CD8-positive, alpha-beta memory T cell (primary cell): ENCODE measurements around the gene TRANK1. TPM values are rescaled to one million over a fixed set of nuclear protein-coding genes. Genes with fewer than 3 reads are reported as not detected.

Experiments
- CTCF ChIA-PET: fragments of 350-600 bp; sonication (Branson Sonifier 250); formaldehyde crosslinking; loops from one replicate; lab custom pipeline; 2021; ENCODE audit warnings: antibody characterized with exemption; lab: Charles Lee
- POLR2A ChIA-PET: fragments of 350-600 bp; sonication (Branson Sonifier 250); formaldehyde crosslinking; loops from one replicate; lab custom pipeline; 2021; ENCODE audit warnings: antibody characterized with exemption; lab: Charles Lee
- DNase-seq, 5 donors: peaks; one replicate each; pipeline versions ENCODE4 v3.0.0 to v3.0.0-alpha.2; 2020 to 2022; ENCODE audit warnings: mixed read lengths in 1 of 5
- H3K27ac ChIP-seq: one replicate; pipeline ENCODE4 v1.7.0; 2013; ENCODE audit warnings: low read depth, mild to moderate bottlenecking, low read length, moderate library complexity
- H3K27me3 ChIP-seq: 2 replicates; pipeline ENCODE4 v1.7.0; 2013; ENCODE audit warnings: low read length, mild to moderate bottlenecking; ENCODE audit not compliant: insufficient read depth, poor library complexity, severe bottlenecking
- H3K36me3 ChIP-seq: 2 replicates; pipeline ENCODE4 v1.7.0; 2013; ENCODE audit warnings: mild to moderate bottlenecking, low read length, moderate library complexity; ENCODE audit not compliant: insufficient read depth
- H3K4me1 ChIP-seq: 2 replicates; pipeline ENCODE4 v1.7.0; 2013; ENCODE audit warnings: mild to moderate bottlenecking, low read length, moderate library complexity; ENCODE audit not compliant: insufficient read depth
- H3K4me3 ChIP-seq: 2 replicates; pipeline ENCODE4 v1.7.0; 2013; ENCODE audit warnings: mild to moderate bottlenecking, low read length
- H3K9me3 ChIP-seq: 2 replicates; pipeline ENCODE4 v1.7.0; 2013; ENCODE audit warnings: mild to moderate bottlenecking, low read length
- H3K27ac Mint-ChIP-seq, 8 donors: one replicate each; pipeline ENCODE4 v1.8.0; 2020 to 2021; ENCODE audit warnings: mixed read lengths in 8 of 8, mild to moderate bottlenecking in 6 of 8, inconsistent platforms in 3 of 8, moderate library complexity in 3 of 8
- H3K27me3 Mint-ChIP-seq, 2 donors: one replicate each; pipeline ENCODE4 v1.8.0; 2020 to 2021; ENCODE audit warnings: mixed read lengths in 2 of 2, mild to moderate bottlenecking in 1 of 2, moderate library complexity in 1 of 2
- H3K36me3 Mint-ChIP-seq, 3 donors: one replicate each; pipeline ENCODE4 v1.8.0; 2020 to 2021; ENCODE audit warnings: mixed read lengths in 3 of 3, inconsistent platforms in 1 of 3, mild to moderate bottlenecking in 1 of 3
- H3K4me1 Mint-ChIP-seq, 3 donors: one replicate each; pipeline ENCODE4 v1.8.0; 2020 to 2021; ENCODE audit warnings: mixed read lengths in 3 of 3, inconsistent platforms in 1 of 3, mild to moderate bottlenecking in 1 of 3
- H3K4me3 Mint-ChIP-seq, 7 donors: one replicate each; pipeline ENCODE4 v1.8.0; 2020 to 2021; ENCODE audit warnings: mixed read lengths in 7 of 7, mild to moderate bottlenecking in 6 of 7, moderate library complexity in 4 of 7, inconsistent platforms in 2 of 7
- H3K9me3 Mint-ChIP-seq, 5 donors: one replicate each; pipeline ENCODE4 v1.8.0; 2020 to 2022; ENCODE audit warnings: mixed read lengths in 5 of 5, mild to moderate bottlenecking in 3 of 5, moderate library complexity in 2 of 5, inconsistent platforms in 1 of 5
- polyA plus RNA-seq: library from polyadenylated mRNA; unstranded; fragments of 300-500 nt; fragmentation: Illumina TruSeq; gene quantifications from one replicate; pipeline ENCODE4 v1.2.3, GENCODE V29; 2021
- total RNA-seq, 2 experiments: library from RNA; stranded (reverse); gene quantifications; one replicate each; pipeline ENCODE4 v1.2.3, GENCODE V29; 2021

Gene TRANK1
- total and polyA plus RNA-seq, 3 experiments from 2014 or later = 12.7 to 33.2 (median 16.2) TPM

- Mint-ChIP-seq H3K27me3 (peaks cover 4 to 20% of the 10 kb centered on the region in 2 donors), H3K27ac (peak overlapping the region in 1 of 8 donors; percentile 6), H3K9me3 (no peaks in the 10 kb centered on the region), H3K36me3 (no peaks in the 10 kb centered on the region), H3K4me1 (no peaks in the 10 kb centered on the region), H3K4me3 (no peak overlapping the region)
- DNase-seq = no peak
- Histone ChIP-seq H3K27me3 (no peaks in the 10 kb centered on the region), H3K36me3 (no peaks in the 10 kb centered on the region), H3K4me3 (no peak overlapping the region), H3K27ac (no peak overlapping the region), H3K4me1 (no peaks in the 10 kb centered on the region), H3K9me3 (no peaks in the 10 kb centered on the region)
- ChIA-PET CTCF (no interaction called here), POLR2A (no interaction called here)
Measured at GRCh38 chr3:36790765-36791164, 154.1 kb downstream of the TRANK1 start.

DNA sequence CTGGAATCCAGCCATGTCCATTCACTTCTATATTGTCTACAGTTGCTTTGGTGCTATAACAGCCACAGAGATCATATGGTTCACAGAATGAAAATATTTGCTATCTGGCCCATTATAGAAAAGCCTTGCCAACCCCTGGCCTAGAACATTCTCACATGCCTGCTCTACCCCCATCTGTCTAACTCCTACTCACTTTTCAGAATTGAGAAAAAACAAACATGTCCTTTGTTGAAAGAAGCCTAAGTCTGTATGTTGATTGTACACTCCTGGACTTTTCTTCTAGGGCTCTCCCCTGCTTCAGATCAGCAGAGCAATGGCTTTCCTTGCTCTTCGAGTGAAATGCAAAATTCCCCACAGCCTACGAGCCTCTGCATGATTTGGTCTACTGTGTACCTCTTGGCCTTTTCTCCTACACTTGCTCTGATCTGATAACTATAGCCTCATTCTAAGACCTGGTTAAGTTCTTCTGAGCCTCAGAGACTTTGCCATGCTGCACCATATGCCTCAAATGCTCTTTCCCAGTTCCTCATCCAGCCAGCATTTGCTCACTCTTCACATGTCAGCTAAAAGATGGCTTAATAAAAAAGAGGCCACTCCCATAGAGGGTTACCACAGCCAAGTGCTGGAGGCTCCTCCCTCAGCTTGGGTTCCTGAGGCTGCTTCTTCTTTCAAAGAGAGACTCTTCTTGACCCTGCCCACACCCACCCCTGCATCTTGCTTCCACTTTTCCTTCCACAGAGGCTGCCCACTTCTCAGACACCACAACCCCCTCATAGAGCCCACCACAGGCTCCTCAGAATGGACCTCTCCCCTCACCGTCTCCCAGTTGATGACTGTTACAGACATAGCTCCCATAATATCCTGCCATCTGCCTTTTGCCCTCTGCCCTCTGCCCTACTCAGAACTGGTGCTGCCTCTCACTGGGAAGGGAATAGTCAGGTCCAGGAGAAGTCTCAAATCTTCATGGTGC lies 157.6 kb downstream of the TRANK1 start:
- Histone ChIP-seq H3K9me3 (no peaks in the 10 kb centered on the region), H3K4me3 (no peak overlapping the region), H3K4me1 (no peaks in the 10 kb centered on the region), H3K27ac (no peak overlapping the region), H3K36me3 (no peaks in the 10 kb centered on the region), H3K27me3 (no peaks in the 10 kb centered on the region)
- CTCF ChIA-PET = no interaction called here
- Mint-ChIP-seq H3K27ac (peak overlapping the region in 1 of 8 donors; percentile 78), H3K9me3 (no peaks in the 10 kb centered on the region), H3K27me3 (peaks cover 2 to 28% of the 10 kb centered on the region in 2 donors), H3K4me3 (no peak overlapping the region), H3K4me1 (no peaks in the 10 kb centered on the region), H3K36me3 (no peaks in the 10 kb centered on the region)
- POLR2A ChIA-PET = no interaction called here
- no peak for DNase-seq

DNA sequence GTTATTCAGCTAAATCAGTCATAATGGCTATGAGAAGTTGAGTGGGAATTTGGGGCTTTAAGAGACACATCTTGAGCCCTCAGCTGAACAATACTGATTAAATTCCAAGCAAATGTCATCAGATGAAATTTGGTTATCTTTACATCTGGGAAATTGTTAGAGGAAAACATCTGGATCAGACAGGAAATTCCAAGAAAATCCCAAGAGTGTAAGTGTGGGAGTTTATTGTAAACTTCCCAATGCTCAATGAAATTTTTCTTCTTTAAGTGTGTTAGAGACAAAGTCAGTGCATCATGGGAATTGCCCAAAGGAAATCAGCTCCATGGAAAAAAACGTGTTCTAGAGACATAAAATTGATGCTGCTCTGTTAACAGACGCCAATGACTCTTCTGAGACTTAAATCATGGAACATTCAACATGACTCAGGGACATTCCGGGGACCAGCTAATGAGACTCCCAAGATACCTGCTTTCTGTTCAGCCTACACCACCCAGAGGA lies 160.7 kb downstream of the TRANK1 start:
- ChIA-PET CTCF (no interaction called here), POLR2A (no interaction called here)
- H3K27me3 ChIP-seq = no peaks in the 10 kb centered on the region
- no peaks in the 10 kb centered on the region for H3K36me3 ChIP-seq
- H3K4me3 ChIP-seq = no peak overlapping the region
- peaks cover 5 to 9% of the 10 kb centered on the region in 2 donors for H3K27me3 Mint-ChIP-seq
- H3K27ac Mint-ChIP-seq = no peak overlapping the region
- H3K4me1 Mint-ChIP-seq = no peaks in the 10 kb centered on the region
- H3K27ac ChIP-seq = no peak overlapping the region
- no peaks in the 10 kb centered on the region for H3K9me3 ChIP-seq
- H3K36me3 Mint-ChIP-seq = peaks cover 0 to 2% (median 0%) of the 10 kb centered on the region in 3 donors
- DNase-seq = no peak
- H3K4me3 Mint-ChIP-seq = no peak overlapping the region
- no peaks in the 10 kb centered on the region for H3K4me1 ChIP-seq
- H3K9me3 Mint-ChIP-seq = peaks cover 0 to 3% (median 0%) of the 10 kb centered on the region in 5 donors

DNA sequence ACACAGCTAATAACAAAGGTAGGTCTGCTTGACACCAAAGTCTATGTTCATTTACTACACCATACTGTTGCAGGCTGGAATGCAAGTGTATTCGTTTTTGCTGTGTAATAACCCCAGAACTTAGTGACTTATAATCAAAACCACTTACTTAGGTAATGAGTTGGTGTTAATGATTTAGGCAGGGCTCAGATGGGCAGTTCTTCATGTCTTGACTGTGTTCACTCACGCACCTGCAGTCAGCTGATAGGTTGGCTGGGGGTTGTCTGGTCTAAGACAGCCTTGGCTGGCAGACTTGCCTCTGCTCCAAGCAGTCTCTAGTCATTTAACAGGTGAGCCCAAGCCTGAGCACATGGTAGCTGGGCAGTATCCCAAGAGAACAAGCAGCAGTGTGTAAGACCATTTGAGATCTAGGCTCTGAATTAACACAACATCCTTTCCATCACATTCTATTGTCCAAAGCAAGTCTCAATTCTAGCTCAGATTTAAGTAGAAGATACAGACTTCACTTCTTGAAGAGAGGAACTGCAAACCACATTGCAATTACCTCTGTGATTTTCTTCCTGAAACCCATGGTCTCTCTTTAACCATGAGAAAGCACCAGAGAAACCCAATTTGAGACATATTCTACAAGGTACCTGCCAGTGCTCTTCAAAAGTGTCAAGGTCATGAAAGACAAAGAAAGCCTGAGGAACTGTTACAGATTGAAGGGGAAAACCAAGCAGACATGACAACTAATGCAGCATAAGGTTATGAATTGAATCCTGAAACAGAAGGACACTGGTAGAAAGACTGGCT lies 167.2 kb downstream of the TRANK1 start:
- no peak overlapping the region for H3K4me3 ChIP-seq
- ChIA-PET POLR2A (no interaction called here), CTCF (no interaction called here)
- H3K9me3 Mint-ChIP-seq = peaks cover 0 to 3% (median 0%) of the 10 kb centered on the region in 5 donors
- H3K36me3 ChIP-seq = no peaks in the 10 kb centered on the region
- peaks cover 0 to 2% (median 0%) of the 10 kb centered on the region in 3 donors for H3K36me3 Mint-ChIP-seq
- no peaks in the 10 kb centered on the region for H3K9me3 ChIP-seq
- H3K27ac Mint-ChIP-seq = no peak overlapping the region
- H3K27me3 ChIP-seq = no peaks in the 10 kb centered on the region
- no peak overlapping the region for H3K27ac ChIP-seq
- no peak for DNase-seq
- peaks cover 0 to 5% of the 10 kb centered on the region in 2 donors for H3K27me3 Mint-ChIP-seq
- H3K4me1 Mint-ChIP-seq = no peaks in the 10 kb centered on the region
- H3K4me3 Mint-ChIP-seq = no peak overlapping the region
- no peaks in the 10 kb centered on the region for H3K4me1 ChIP-seq

Other genes with a start within 250 kb of the TRANK1 start
- not detected for gene DCLK3, start 180.5 kb downstream of the TRANK1 start, total RNA-seq
- gene DCLK3, start 180.5 kb downstream of the TRANK1 start, polyA plus RNA-seq = not detected
- 10 to 100 TPM; 14.8 to 16.0 TPM for gene EPM2AIP1, start 48.1 kb upstream of the TRANK1 start, total RNA-seq
- gene EPM2AIP1, start 48.1 kb upstream of the TRANK1 start, polyA plus RNA-seq = 7.1 TPM
- 10 to 100 TPM; 66.4 to 73.2 TPM for gene MLH1, start 48.5 kb upstream of the TRANK1 start, total RNA-seq
- gene MLH1, start 48.5 kb upstream of the TRANK1 start, polyA plus RNA-seq = 19.5 TPM
- gene LRRFIP2, start 229.5 kb upstream of the TRANK1 start, total RNA-seq = 10 to 100 TPM; 34.1 to 34.3 TPM
- gene LRRFIP2, start 229.5 kb upstream of the TRANK1 start, polyA plus RNA-seq = 21.9 TPM